Dermis microvascular lymphatic vessel endothelial cell (primary cell): ENCODE results near the gene PIP5KL1. TPM values are rescaled to one million over a fixed set of nuclear protein-coding genes. Genes with fewer than 3 reads are reported as not detected.
A peak's percentile ranks its signal among the peaks of the same experiment; 100 is the strongest.

ENCODE experiments used
- DNase-seq, 2 donors: peaks; one replicate each; pipeline versions ENCODE4 v3.0.0 to v3.0.0-alpha.2; 2010; ENCODE audit warnings: low read depth in 2 of 2
- total RNA-seq: library from RNA; depleted of rRNA; stranded (reverse); fragments of >200 nt; gene quantifications from 2 replicates; pipeline ENCODE4 v1.2.1, GENCODE V29; 2014

The PIP5KL1 gene
- total RNA-seq, 1 donor from 2014 or later, result 0.39 TPM

- DNase-seq, result no peak
Observed at GRCh38 chr9:127874301-127875221, 56.0 kb downstream of the PIP5KL1 start.

- DNase-seq, result peak in 1 of 2 donors; percentile 41
Observed at GRCh38 chr9:127873886-127874285, 56.7 kb downstream of the PIP5KL1 start.

- DNase-seq, result no peak
Observed at GRCh38 chr9:127873223-127873691, 57.3 kb downstream of the PIP5KL1 start.

- no peak for DNase-seq
Observed at GRCh38 chr9:127872369-127873222, 58.0 kb downstream of the PIP5KL1 start.

GRCh38 chr9:127871531-127871930 is 59.0 kb downstream of the PIP5KL1 start:
- no peak for DNase-seq

- DNase-seq, result no peak
Observed at GRCh38 chr9:127870887-127871286, 59.7 kb downstream of the PIP5KL1 start.

Other genes with a start within 250 kb of the PIP5KL1 start
- gene CFAP157, start 223.8 kb downstream of the PIP5KL1 start, total RNA-seq, result under 0.01 TPM in 1 of 2 replicates, not detected in the other
- gene PTRH1, start 215.1 kb downstream of the PIP5KL1 start, total RNA-seq, result 20.6 and 23.2 TPM in 2 replicates
- gene TTC16, start 214.7 kb downstream of the PIP5KL1 start, total RNA-seq, result not detected in 2 replicates
- gene TOR2A, start 195.5 kb downstream of the PIP5KL1 start, total RNA-seq, result 5.3 and 7.6 TPM in 2 replicates
- gene SH2D3C, start 152.1 kb downstream of the PIP5KL1 start, total RNA-seq, result 61.5 and 100 TPM in 2 replicates
- 75.0 and 93.9 TPM in 2 replicates for gene CDK9, start 144.7 kb downstream of the PIP5KL1 start, total RNA-seq
- gene FPGS, start 127.9 kb downstream of the PIP5KL1 start, total RNA-seq, result 60.3 and 64.5 TPM in 2 replicates
- 30.0 and 91.3 TPM in 2 replicates for gene ENG, start 76.1 kb downstream of the PIP5KL1 start, total RNA-seq
- 20.4 and 23.0 TPM in 2 replicates for gene AK1, start 53.1 kb downstream of the PIP5KL1 start, total RNA-seq
- 23.4 and 35.7 TPM in 2 replicates for gene ST6GALNAC6, start 31.2 kb downstream of the PIP5KL1 start, total RNA-seq
- 27.3 and 32.2 TPM in 2 replicates for gene ST6GALNAC4, start 13.7 kb downstream of the PIP5KL1 start, total RNA-seq
- 8.9 and 17.7 TPM in 2 replicates for gene DPM2, start 7.1 kb upstream of the PIP5KL1 start, total RNA-seq
- gene EEIG1, start 50.2 kb upstream of the PIP5KL1 start, total RNA-seq, result 15.0 and 60.1 TPM in 2 replicates
- gene NAIF1, start 136.5 kb upstream of the PIP5KL1 start, total RNA-seq, result 9.1 and 10.2 TPM in 2 replicates
- 25.8 and 45.6 TPM in 2 replicates for gene SLC25A25, start 137.5 kb upstream of the PIP5KL1 start, total RNA-seq
- 67.3 and 73.2 TPM in 2 replicates for gene PTGES2, start 197.0 kb upstream of the PIP5KL1 start, total RNA-seq
- gene LCN2, start 218.7 kb upstream of the PIP5KL1 start, total RNA-seq, result not detected in 2 replicates
- gene BBLN, start 229.5 kb upstream of the PIP5KL1 start, total RNA-seq, result 26.3 and 62.5 TPM in 2 replicates